Gastroesophageal sphincter (tissue), 4 donors: ENCODE data around the gene GRM8. TPM values are rescaled to one million over a fixed set of nuclear protein-coding genes. Genes with fewer than 3 reads are reported as not detected.

ENCODE experiments used
- ATAC-seq: fragments of 150-250 bp; one replicate; pipeline ENCODE4 v1.9.1; 2016; ENCODE audit warnings: mild to moderate bottlenecking, moderate library complexity
- H3K27ac ChIP-seq, 4 donors: fragments of 200-600 bp; sonication (generic) in 3 of 4; 1 replicate in 3 of 4; 2 replicates in 1 of 4; pipeline ENCODE4 v1.5.1; 2016 to 2019
- H3K27me3 ChIP-seq: fragments of 200-600 bp; sonication (generic); one replicate; pipeline ENCODE4 v1.5.1; 2019
- H3K36me3 ChIP-seq, 2 donors: fragments of 200-600 bp; sonication (generic); one replicate each; pipeline ENCODE4 v1.5.1; 2019; ENCODE audit warnings: control low read depth in 1 of 2
- H3K4me1 ChIP-seq, 3 donors: fragments of 200-600 bp; sonication (generic); 1 replicate in 2 of 3; 2 replicates in 1 of 3; pipeline ENCODE4 v1.5.1; 2016 to 2019; ENCODE audit warnings: control low read depth in 2 of 3
- H3K4me3 ChIP-seq, 2 donors: fragments of 200-600 bp; sonication (generic); one replicate each; pipeline ENCODE4 v1.5.1; 2019; ENCODE audit warnings: mild to moderate bottlenecking in 1 of 2, moderate library complexity in 1 of 2
- H3K9me3 ChIP-seq, 3 donors: fragments of 200-600 bp; sonication (generic); one replicate each; pipeline ENCODE4 v1.5.1; 2017 to 2019; ENCODE audit warnings: control low read depth in 2 of 3
- EP300 ChIP-seq: sonication (generic); formaldehyde crosslinking; IDR thresholded peaks from one replicate; pipeline ENCODE4 v1.6.1; 2017; ENCODE audit warnings: antibody characterized with exemption, mild to moderate bottlenecking
- POLR2A ChIP-seq, 2 donors: fragments of 450-650 bp; IDR thresholded peaks; one replicate each; pipeline ENCODE4 v1.6.1; 2017; ENCODE audit warnings: antibody characterized with exemption in 2 of 2, mild to moderate bottlenecking in 2 of 2, moderate library complexity in 1 of 2
- POLR2AphosphoS5 ChIP-seq: sonication (generic); formaldehyde crosslinking; IDR thresholded peaks from one replicate; pipeline ENCODE4 v1.6.1; 2017; ENCODE audit warnings: antibody characterized with exemption
- WGBS, 2 donors: methylation state at CpG; one replicate each; pipeline ENCODE4 v1.1.5; 2018; ENCODE audit warnings: low coverage in 1 of 2; 5-methylcytosine and 5-hydroxymethylcytosine counted together
- total RNA-seq, 4 donors: library from RNA; depleted of rRNA; stranded (reverse); fragments of >200 nt; gene quantifications; one replicate each; pipeline ENCODE4 v1.1.0, GENCODE V29; 2016
- TF ChIP-seq, protein P1 (sequence below), 4 experiments: fragments of 200-600 bp in 2 of 4; fragments of 450-650 bp in 2 of 4; sonication (generic) in 1 of 4; IDR thresholded peaks; one replicate each; pipeline ENCODE4 v1.5.1; 2017 to 2019; ENCODE audit warnings: antibody characterized with exemption in 4 of 4, mild to moderate bottlenecking in 2 of 4, moderate library complexity in 2 of 4

GRM8 gene
- total RNA-seq, 4 donors from 2014 or later, result 0.07 to 3.4 (median 0.93) TPM; not detected in 1

DNA sequence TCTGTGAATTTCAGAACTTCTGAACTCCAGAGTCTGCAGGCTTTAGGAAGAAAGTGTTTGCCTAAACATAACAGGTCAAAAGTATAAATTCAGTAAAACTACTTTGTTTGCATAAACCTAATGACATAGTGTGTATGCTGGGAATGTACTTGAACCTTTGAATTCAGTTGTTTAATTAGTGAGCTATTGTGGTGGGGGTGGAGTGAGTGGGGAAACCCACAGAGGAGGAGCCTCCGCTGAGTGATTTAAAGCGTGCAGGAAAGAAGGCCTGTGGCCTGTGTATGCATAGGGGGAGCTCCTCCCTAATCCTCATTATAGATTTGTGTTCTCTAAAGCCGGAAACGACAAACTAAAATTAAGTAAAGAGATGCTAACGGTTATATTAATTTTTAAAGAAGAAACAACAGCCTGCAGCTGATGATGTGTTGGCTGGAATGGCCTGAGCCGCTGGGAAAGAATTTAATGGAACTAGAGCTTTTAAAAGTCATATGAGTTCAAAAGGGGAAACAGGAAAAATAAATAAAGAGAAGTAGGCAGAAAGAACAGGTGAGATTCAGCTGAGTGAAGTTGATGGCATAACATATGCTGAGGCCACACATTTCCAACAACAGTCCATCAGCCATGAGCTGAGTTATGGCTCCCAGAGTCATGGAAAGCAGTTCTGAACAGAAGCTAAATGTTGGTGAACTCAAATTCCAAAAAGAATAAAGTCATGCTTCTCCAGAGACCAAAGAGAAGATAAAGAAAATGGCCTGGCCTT is 595.0 kb downstream of the GRM8 start:
- TF ChIP-seq, protein P1, sequence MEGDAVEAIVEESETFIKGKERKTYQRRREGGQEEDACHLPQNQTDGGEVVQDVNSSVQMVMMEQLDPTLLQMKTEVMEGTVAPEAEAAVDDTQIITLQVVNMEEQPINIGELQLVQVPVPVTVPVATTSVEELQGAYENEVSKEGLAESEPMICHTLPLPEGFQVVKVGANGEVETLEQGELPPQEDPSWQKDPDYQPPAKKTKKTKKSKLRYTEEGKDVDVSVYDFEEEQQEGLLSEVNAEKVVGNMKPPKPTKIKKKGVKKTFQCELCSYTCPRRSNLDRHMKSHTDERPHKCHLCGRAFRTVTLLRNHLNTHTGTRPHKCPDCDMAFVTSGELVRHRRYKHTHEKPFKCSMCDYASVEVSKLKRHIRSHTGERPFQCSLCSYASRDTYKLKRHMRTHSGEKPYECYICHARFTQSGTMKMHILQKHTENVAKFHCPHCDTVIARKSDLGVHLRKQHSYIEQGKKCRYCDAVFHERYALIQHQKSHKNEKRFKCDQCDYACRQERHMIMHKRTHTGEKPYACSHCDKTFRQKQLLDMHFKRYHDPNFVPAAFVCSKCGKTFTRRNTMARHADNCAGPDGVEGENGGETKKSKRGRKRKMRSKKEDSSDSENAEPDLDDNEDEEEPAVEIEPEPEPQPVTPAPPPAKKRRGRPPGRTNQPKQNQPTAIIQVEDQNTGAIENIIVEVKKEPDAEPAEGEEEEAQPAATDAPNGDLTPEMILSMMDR (IDR thresholded peaks at IDR 0.05), result no peak
- TF ChIP-seq POLR2A (IDR thresholded peaks at IDR 0.05) (no peak), EP300 (no peak), POLR2AphosphoS5 (no peak)
- H3K27ac ChIP-seq, result no peak overlapping the region
- WGBS, 2 donors, result 48% methylated on average over 2 to 6 of the region's 6 CpGs

DNA sequence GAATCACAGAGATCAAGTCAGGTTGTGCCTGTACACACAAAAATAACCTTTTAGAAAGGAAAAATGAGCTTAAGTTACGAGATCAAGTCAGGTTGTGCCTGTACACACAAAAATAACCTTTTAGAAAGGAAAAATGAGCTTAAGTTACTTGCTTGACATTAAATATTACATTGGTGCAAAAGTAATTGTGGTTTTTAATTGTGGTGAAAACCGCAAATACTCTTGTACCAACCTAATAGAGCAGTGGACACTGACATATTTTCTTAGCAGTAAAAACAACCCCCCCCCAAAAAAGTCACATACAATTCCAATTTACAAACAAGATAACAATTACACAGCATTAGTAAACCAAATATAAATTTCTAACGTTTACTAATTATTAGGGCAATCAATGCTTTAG is 595.6 kb downstream of the GRM8 start:
- no peaks in the 10 kb centered on the region for H3K9me3 ChIP-seq
- H3K4me1 ChIP-seq, result no peaks in the 10 kb centered on the region
- H3K4me3 ChIP-seq, result no peak overlapping the region
- no peaks in the 10 kb centered on the region for H3K36me3 ChIP-seq
- no peak for ATAC-seq
- no peaks in the 10 kb centered on the region for H3K27me3 ChIP-seq
- TF ChIP-seq POLR2AphosphoS5, result no peak
- TF ChIP-seq, protein P1 (IDR thresholded peaks at IDR 0.05), result no peak
- TF ChIP-seq POLR2A (IDR thresholded peaks at IDR 0.05), result no peak
- TF ChIP-seq EP300, result no peak
- 46 to 48% methylated on average over 3 of the region's 3 CpGs for WGBS, 2 donors
- no peak overlapping the region for H3K27ac ChIP-seq

More for the DNA sequence above, 595.0 kb downstream of the GRM8 start:
- H3K27me3 ChIP-seq, result no peaks in the 10 kb centered on the region
- no peaks in the 10 kb centered on the region for H3K4me1 ChIP-seq
- no peak for ATAC-seq
- H3K9me3 ChIP-seq, result no peaks in the 10 kb centered on the region
- no peak overlapping the region for H3K4me3 ChIP-seq
- no peaks in the 10 kb centered on the region for H3K36me3 ChIP-seq

DNA sequence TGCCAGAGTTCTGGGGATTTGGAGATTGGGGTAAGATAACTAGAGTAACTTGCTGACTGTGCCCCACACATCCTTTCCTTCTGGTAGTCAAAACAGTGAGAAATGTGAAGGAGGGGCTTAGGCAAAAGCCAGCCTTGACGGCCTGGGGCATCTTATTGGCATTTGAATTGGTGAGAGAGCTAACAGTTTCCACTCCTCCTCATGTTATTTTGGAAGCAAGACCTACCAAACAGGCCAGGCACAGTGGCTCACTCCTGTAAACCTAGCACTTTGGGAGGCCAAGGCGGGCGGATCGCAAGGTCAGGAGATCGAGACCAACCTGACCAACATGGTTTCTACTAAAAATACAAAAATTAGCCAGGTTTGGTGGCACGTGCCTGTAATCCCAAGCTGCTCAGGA is 596.6 kb downstream of the GRM8 start:
- ATAC-seq, result no peak
- no peaks in the 10 kb centered on the region for H3K9me3 ChIP-seq
- H3K27me3 ChIP-seq, result no peaks in the 10 kb centered on the region
- H3K27ac ChIP-seq, result no peak overlapping the region
- TF ChIP-seq, protein P1 (IDR thresholded peaks at IDR 0.05), result no peak
- TF ChIP-seq POLR2A (IDR thresholded peaks at IDR 0.05), result no peak
- H3K36me3 ChIP-seq, result no peaks in the 10 kb centered on the region
- WGBS, 2 donors, result 50 to 79% methylated on average over 2 to 5 of the region's 6 CpGs
- H3K4me3 ChIP-seq, result no peak overlapping the region
- no peaks in the 10 kb centered on the region for H3K4me1 ChIP-seq

DNA sequence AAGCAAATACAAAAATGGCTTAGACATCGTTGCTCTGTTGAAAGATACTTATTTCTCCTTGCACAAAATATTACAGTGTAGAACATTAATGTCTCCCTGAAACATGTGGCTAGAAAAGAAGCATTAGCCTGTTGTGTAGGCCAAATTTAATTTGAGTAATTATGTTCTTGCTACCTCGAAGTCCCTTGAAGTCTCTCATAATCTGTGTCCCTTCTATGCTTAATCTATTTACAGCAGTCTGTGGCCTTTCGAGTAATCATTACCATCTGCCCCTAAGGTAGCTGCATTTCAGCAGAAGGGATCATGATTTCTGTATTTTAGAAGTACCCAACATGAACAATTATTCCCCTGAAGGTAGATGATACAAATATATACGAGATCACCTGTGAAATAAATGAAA is 615.2 kb downstream of the GRM8 start:
- ATAC-seq, result no peak
- Histone ChIP-seq H3K4me3 (no peak overlapping the region), H3K27me3 (no peaks in the 10 kb centered on the region), H3K36me3 (no peaks in the 10 kb centered on the region), H3K27ac (no peak overlapping the region), H3K4me1 (no peaks in the 10 kb centered on the region), H3K9me3 (no peaks in the 10 kb centered on the region)
- no peak for TF ChIP-seq POLR2AphosphoS5
- TF ChIP-seq EP300, result no peak
- no peak for TF ChIP-seq POLR2A (IDR thresholded peaks at IDR 0.05)
- TF ChIP-seq, protein P1 (IDR thresholded peaks at IDR 0.05), result no peak
- WGBS, 2 donors, result 73 to 80% methylated on average over 3 to 4 of the region's 4 CpGs

DNA sequence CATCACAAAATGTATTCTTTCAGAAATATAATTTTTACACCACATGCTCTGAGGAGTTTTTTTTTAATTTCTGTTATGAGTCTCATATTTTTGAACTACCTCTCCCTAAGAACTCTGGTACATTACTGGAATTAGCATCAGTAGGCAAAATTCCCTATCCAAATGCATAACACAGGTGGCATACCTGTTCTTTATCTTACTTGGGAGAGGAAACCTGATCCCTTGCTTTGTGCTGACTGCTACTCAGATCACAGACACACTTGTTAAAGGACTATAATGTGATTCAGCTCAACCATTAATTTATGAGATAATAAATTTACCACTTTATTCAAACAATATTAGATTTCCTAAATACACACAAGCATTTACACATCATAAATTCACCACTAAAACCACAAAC is 617.2 kb downstream of the GRM8 start:
- no peaks in the 10 kb centered on the region for H3K27me3 ChIP-seq
- no peaks in the 10 kb centered on the region for H3K36me3 ChIP-seq
- H3K9me3 ChIP-seq, result no peaks in the 10 kb centered on the region
- ATAC-seq, result no peak
- no peak overlapping the region for H3K27ac ChIP-seq
- no peak overlapping the region for H3K4me3 ChIP-seq
- H3K4me1 ChIP-seq, result no peaks in the 10 kb centered on the region
- TF ChIP-seq, protein P1 (IDR thresholded peaks at IDR 0.05), result no peak
- no peak for TF ChIP-seq EP300
- TF ChIP-seq POLR2A (IDR thresholded peaks at IDR 0.05), result no peak
- no peak for TF ChIP-seq POLR2AphosphoS5
